Spleen (tissue), 7 donors: ENCODE data around the gene MSN.

Source experiments
- CTCF ChIP-seq, 11 experiments: fragments of 200-600 bp in 7 of 11; fragments of 450-650 bp in 4 of 11; sonication (generic) in 4 of 11; IDR thresholded peaks in 8 of 11; conservative IDR thresholded peaks in 3 of 11; 1 replicate in 7 of 11; 2 replicates in 4 of 11; pipeline versions ENCODE4 v1.4.0 to v1.8.0; 2016 to 2021; ENCODE audit warnings: antibody characterized with exemption in 11 of 11, inconsistent platforms in 4 of 11, mild to moderate bottlenecking in 1 of 11
- POLR2AphosphoS5 ChIP-seq, 3 donors: sonication (generic); formaldehyde crosslinking; IDR thresholded peaks; one replicate each; pipeline ENCODE4 v1.5.1; 2017; ENCODE audit warnings: antibody characterized with exemption in 3 of 3
- donor health status: DM: no; HTN: no; CAD: no; lungs with moderate emphysema.
- donor health status: DM: no; HTN: no; CAD: no.
- donor health status: DM: no; HTN: no; CAD: no.

GRCh38 chrX:65634732-65635131 is 32.7 kb upstream of the MSN start:
- TF ChIP-seq CTCF (IDR thresholded peaks at IDR 0.05 in 8 of 11, conservative IDR thresholded peaks at IDR 0.05 in 3 of 11): no peak
- no peak for TF ChIP-seq POLR2AphosphoS5 (IDR thresholded peaks at IDR 0.05)
